AG04449 (cell line): ENCODE data around the gene PIGM.

ENCODE experiments used
- CTCF ChIA-PET: fragments of 350-600 bp; formaldehyde crosslinking; extraction: SDS; loops from one replicate; lab custom pipeline; 2021; ENCODE audit warnings: antibody characterized with exemption; lab: Yijun Ruan, JAX
- POLR2A ChIA-PET: fragments of 400-600, 350-600 bp; formaldehyde crosslinking; extraction: SDS; loops from one replicate; lab custom pipeline; 2020; ENCODE audit warnings: antibody characterized with exemption, inconsistent platforms; lab: Yijun Ruan, JAX
- DNase-seq: peaks from one replicate; pipeline ENCODE4 v3.0.0-alpha.2; 2010; ENCODE audit warnings: low read depth, low spot score
- H3K4me3 ChIP-seq: 2 replicates; pipeline ENCODE4 v1.5.1; 2011; ENCODE audit warnings: low read depth, mild to moderate bottlenecking, control low read depth, low read length
- CTCF ChIP-seq: IDR thresholded peaks from one replicate; pipeline ENCODE4 v1.5.1; 2011; ENCODE audit warnings: mild to moderate bottlenecking, moderate library complexity, low read length, control low read depth, inconsistent platforms; ENCODE audit not compliant: insufficient read depth; ENCODE audit errors: missing control alignments

Gene PIGM

GRCh38 chr1:160009801-160010200 lies 22.0 kb downstream of the PIGM start:
- no peak overlapping the region for H3K4me3 ChIP-seq
- CTCF ChIA-PET = interaction anchor here (3.2 to 23.4 kb wide), 7 partner anchors 8 to 210 kb away, joined by 34 to 1031 read pairs (median 164); partner anchors contain the start of genes FCRL6, IGSF9, SLAMF9 and TAGLN2
- no peak for DNase-seq
- TF ChIP-seq CTCF = no peak
- POLR2A ChIA-PET = no interaction called here

- TF ChIP-seq CTCF = no peak
- ChIA-PET POLR2A (interaction anchor here (0.5 kb wide), 1 partner anchor 41 kb away, joined by 3 read pairs; no protein-coding TSS in a partner anchor), CTCF (interaction anchor here (0.6 to 23.4 kb wide), 10 partner anchors 8 to 210 kb away, joined by 3 to 1031 read pairs (median 134); partner anchors contain the start of genes FCRL6, IGSF9, SLAMF9 and TAGLN2)
- no peak for DNase-seq
- H3K4me3 ChIP-seq = no peak overlapping the region
These were observed 22.7 kb downstream of the PIGM start for GRCh38 chr1:160009081-160009480.

- CTCF ChIA-PET = interaction anchor here (0.5 to 23.4 kb wide), 63 partner anchors 9 to 875 kb away, joined by 3 to 1031 read pairs (median 6); partner anchors contain the start of genes FCRL6, IGSF9, KCNJ10 and PIGM
- no peak overlapping the region for H3K4me3 ChIP-seq
- DNase-seq = no peak
- POLR2A ChIA-PET = interaction anchor here (0.6 to 0.7 kb wide), 2 partner anchors 24 to 92 kb away, joined by 3 to 5 read pairs; no protein-coding TSS in a partner anchor
- TF ChIP-seq CTCF = peak; percentile 34
These were observed 24.1 kb downstream of the PIGM start for GRCh38 chr1:160007577-160008200.

GRCh38 chr1:160006312-160006940 lies 25.4 kb downstream of the PIGM start:
- ChIA-PET CTCF (interaction anchor here (0.6 to 23.4 kb wide), 45 partner anchors 7 to 874 kb away, joined by 3 to 1031 read pairs (median 9); partner anchors contain the start of genes FCRL6, IGSF9, PIGM and SLAMF9), POLR2A (no interaction called here)
- H3K4me3 ChIP-seq = no peak overlapping the region
- peak; percentile 94 for TF ChIP-seq CTCF
- DNase-seq = no peak

- ChIA-PET CTCF (interaction anchor here (1.5 to 23.4 kb wide), 16 partner anchors 12 to 222 kb away, joined by 6 to 1031 read pairs (median 34); partner anchors contain the start of genes FCRL6, IGSF9, PIGM and SLAMF9), POLR2A (no interaction called here)
- TF ChIP-seq CTCF = no peak
- DNase-seq = no peak
- no peak overlapping the region for H3K4me3 ChIP-seq
These were observed 26.7 kb downstream of the PIGM start for GRCh38 chr1:160005070-160005469.

- no peak for DNase-seq
- no peak overlapping the region for H3K4me3 ChIP-seq
- CTCF ChIA-PET = interaction anchor here (1.0 to 23.4 kb wide), 11 partner anchors 10 to 206 kb away, joined by 3 to 1031 read pairs (median 24); partner anchors contain the start of genes IGSF9, SLAMF9 and TAGLN2
- POLR2A ChIA-PET = no interaction called here
- TF ChIP-seq CTCF = no peak
These were observed 27.4 kb downstream of the PIGM start for GRCh38 chr1:160004425-160004824.
